ENCODE data around the gene MIP.
A peak's percentile ranks its signal among the peaks of the same experiment; 100 is the strongest.
"Not testable (repeated sequence)": the region's sequence is repeated elsewhere in the genome, so short reads cannot be mapped to it uniquely, and the experiment has no call there.

The MIP gene

DNA sequence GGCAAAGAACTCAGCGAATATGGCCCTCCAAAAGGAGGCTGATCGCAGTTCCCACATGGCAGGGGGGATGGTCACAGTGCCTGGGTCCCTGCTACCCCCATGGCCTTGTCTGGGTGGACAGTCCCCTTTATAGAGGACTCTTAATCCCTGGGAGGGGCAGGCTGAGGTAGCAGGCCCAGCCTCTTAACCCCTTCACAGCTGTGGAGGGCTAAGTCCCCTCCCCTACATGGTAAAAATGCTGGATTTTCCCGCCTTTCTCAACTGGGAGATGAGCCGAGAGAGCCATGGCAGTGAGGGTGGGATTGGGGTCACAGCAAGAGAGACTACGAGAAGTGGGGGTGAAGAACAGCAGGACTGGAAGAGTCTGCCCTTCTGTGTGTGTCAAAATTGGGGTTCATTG, at the start of gene MIP:
MIP (minus strand) TSS at position 101 of the 400 bp plus-strand sequence; CDS start at position 57, 44 bp downstream.
- no peak within 1 kb of the TSS for H3K4me3 ChIP-seq (ENCODE audit: insufficient read depth, low read length, poor library complexity, severe bottlenecking)
- no peak within 1 kb of the TSS for H2AFZ ChIP-seq (ENCODE audit: low read depth, low read length, severe bottlenecking)
- no peaks in the 10 kb centered on the region for H3K9me3 ChIP-seq (ENCODE audit: insufficient read depth, low read length)
- H4K20me1 ChIP-seq (ENCODE audit: low read depth, low read length) = no peaks in the 10 kb centered on the region
- peaks cover 7% of the 10 kb centered on the region for H3F3A ChIP-seq (ENCODE audit: insufficient read depth)
- TF ChIP-seq EZH2phosphoT487 (conservative IDR thresholded peaks at IDR 0.05; ENCODE audit: low read length) = no peak
- TF ChIP-seq, protein P1, sequence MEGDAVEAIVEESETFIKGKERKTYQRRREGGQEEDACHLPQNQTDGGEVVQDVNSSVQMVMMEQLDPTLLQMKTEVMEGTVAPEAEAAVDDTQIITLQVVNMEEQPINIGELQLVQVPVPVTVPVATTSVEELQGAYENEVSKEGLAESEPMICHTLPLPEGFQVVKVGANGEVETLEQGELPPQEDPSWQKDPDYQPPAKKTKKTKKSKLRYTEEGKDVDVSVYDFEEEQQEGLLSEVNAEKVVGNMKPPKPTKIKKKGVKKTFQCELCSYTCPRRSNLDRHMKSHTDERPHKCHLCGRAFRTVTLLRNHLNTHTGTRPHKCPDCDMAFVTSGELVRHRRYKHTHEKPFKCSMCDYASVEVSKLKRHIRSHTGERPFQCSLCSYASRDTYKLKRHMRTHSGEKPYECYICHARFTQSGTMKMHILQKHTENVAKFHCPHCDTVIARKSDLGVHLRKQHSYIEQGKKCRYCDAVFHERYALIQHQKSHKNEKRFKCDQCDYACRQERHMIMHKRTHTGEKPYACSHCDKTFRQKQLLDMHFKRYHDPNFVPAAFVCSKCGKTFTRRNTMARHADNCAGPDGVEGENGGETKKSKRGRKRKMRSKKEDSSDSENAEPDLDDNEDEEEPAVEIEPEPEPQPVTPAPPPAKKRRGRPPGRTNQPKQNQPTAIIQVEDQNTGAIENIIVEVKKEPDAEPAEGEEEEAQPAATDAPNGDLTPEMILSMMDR (IDR thresholded peaks at IDR 0.05; ENCODE audit: insufficient read depth, low read length, poor library complexity, severe bottlenecking) = no peak
- no peaks in the 10 kb centered on the region for H3K9me2 ChIP-seq (replicated peaks; ENCODE audit: insufficient read depth, low read length)
- no peak within 1 kb of the TSS for H3K9ac ChIP-seq (ENCODE audit: low read length)
- H3K79me2 ChIP-seq (ENCODE audit: insufficient read depth, low read length) = no peaks in the 10 kb centered on the region
- H3K36me3 ChIP-seq (ENCODE audit: low read length) = no peaks in the 10 kb centered on the region
- H3K27ac ChIP-seq (ENCODE audit: low read depth, low read length) = no peak within 1 kb of the TSS
- no peak within 1 kb of the TSS for H3K4me2 ChIP-seq (ENCODE audit: low read depth, low read length, poor library complexity, severe bottlenecking)
- no peaks in the 10 kb centered on the region for H3K27me3 ChIP-seq (ENCODE audit: low read length)

DNA sequence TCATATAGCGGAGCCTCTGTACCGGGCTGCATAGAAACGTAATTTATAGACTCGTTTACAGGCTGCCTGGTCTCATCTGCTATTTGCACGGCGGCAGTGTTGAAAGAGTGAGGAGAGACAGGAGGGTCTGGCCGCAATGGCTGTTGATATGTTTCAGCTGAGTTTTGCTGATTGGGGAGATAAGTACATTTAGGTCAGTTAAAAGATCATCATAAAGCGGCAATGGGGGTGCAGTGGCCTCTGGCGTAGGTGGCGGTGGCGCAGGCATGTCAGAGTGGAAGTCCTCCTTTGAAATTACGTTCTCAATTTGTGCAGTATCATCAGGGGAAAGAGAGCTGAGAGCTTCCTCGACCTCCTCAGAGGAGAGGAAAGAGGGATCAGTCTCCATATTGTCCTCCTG, 45.4 kb upstream of the MIP start:
- H3K9me2 ChIP-seq (replicated peaks; ENCODE audit: insufficient read depth, low read length); H3K4me2 ChIP-seq (ENCODE audit: low read depth, low read length, poor library complexity, severe bottlenecking); H3K79me2 ChIP-seq (ENCODE audit: insufficient read depth, low read length); H3K4me3 ChIP-seq (ENCODE audit: insufficient read depth, low read length, poor library complexity, severe bottlenecking); H2AFZ ChIP-seq (ENCODE audit: low read depth, low read length, severe bottlenecking); H3F3A ChIP-seq (ENCODE audit: insufficient read depth); H3K27ac ChIP-seq (ENCODE audit: low read depth, low read length); H3K9ac ChIP-seq (ENCODE audit: low read length); H3K27me3 ChIP-seq (ENCODE audit: low read length); H4K20me1 ChIP-seq (ENCODE audit: low read depth, low read length); H3K9me3 ChIP-seq (ENCODE audit: insufficient read depth, low read length); H3K36me3 ChIP-seq (ENCODE audit: low read length): not testable (repeated sequence)

DNA sequence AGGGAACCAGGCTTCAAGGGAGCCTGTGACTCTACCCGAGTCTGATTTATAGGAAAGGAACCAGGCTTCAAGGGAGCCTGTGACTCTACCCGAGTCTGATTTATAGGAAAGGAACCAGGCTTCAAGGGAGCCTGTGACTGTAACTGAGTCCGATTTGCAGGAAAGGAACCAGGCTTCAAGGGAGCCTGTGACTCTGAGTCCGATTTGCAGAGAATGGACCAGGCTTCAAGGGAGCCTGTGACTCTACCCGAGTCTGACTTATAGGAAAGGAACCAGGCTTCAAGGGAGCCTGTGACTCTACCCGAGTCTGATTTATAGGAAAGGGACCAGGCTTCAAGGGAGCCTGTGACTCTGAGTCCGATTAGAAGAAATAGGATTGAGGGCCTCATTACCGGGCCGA, 45.0 kb upstream of the MIP start:
- not testable (repeated sequence) for H3K4me2 ChIP-seq (ENCODE audit: low read depth, low read length, poor library complexity, severe bottlenecking); H3K36me3 ChIP-seq (ENCODE audit: low read length); H3K9ac ChIP-seq (ENCODE audit: low read length); H3K27ac ChIP-seq (ENCODE audit: low read depth, low read length); H4K20me1 ChIP-seq (ENCODE audit: low read depth, low read length); H3K27me3 ChIP-seq (ENCODE audit: low read length); H3K9me3 ChIP-seq (ENCODE audit: insufficient read depth, low read length); H3K9me2 ChIP-seq (replicated peaks; ENCODE audit: insufficient read depth, low read length); H3F3A ChIP-seq (ENCODE audit: insufficient read depth); H3K4me3 ChIP-seq (ENCODE audit: insufficient read depth, low read length, poor library complexity, severe bottlenecking); H2AFZ ChIP-seq (ENCODE audit: low read depth, low read length, severe bottlenecking); H3K79me2 ChIP-seq (ENCODE audit: insufficient read depth, low read length)

DNA sequence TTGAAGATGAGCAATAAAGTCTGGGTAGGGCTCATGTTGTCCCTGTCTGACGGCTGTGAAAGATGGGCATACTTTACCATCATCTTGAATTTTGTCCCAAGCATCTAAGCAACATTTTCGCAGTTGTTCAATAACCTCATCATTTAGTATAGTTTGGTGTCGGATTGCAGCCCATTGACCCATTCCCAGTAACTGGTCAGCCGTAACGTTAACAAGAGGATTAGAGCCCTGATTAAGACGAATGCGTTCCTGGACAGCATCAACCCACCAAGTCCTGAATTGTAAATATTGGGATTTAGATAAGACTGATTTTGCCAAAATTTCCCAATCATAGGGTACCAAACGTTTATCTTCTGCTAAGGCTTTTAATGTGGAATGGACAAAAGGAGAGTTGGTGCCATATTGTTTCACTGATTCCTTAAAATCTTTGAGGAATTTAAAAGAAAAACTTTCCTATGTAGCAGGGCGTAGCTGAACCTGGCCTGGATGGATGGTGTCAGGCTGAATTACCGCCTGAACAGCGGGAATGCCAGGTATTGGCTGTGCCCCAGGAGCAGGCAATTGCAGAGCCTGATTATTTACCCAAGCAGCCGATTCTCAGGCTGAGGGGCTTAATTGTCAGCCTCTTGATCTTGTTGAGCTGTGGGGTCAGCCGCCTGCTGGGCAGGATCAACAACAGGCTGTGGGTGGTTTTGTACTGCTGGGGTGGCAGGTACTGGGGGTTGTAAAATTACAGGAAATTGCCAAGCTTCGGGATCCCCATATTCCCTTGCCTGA, 43.9 kb upstream of the MIP start:
- H3K36me3 ChIP-seq (ENCODE audit: low read length); H4K20me1 ChIP-seq (ENCODE audit: low read depth, low read length); H3K9ac ChIP-seq (ENCODE audit: low read length); H3F3A ChIP-seq (ENCODE audit: insufficient read depth); H3K4me3 ChIP-seq (ENCODE audit: insufficient read depth, low read length, poor library complexity, severe bottlenecking); H3K4me2 ChIP-seq (ENCODE audit: low read depth, low read length, poor library complexity, severe bottlenecking); H3K27ac ChIP-seq (ENCODE audit: low read depth, low read length); H2AFZ ChIP-seq (ENCODE audit: low read depth, low read length, severe bottlenecking); H3K79me2 ChIP-seq (ENCODE audit: insufficient read depth, low read length); H3K9me2 ChIP-seq (replicated peaks; ENCODE audit: insufficient read depth, low read length); H3K9me3 ChIP-seq (ENCODE audit: insufficient read depth, low read length); H3K27me3 ChIP-seq (ENCODE audit: low read length): not testable (repeated sequence)

DNA sequence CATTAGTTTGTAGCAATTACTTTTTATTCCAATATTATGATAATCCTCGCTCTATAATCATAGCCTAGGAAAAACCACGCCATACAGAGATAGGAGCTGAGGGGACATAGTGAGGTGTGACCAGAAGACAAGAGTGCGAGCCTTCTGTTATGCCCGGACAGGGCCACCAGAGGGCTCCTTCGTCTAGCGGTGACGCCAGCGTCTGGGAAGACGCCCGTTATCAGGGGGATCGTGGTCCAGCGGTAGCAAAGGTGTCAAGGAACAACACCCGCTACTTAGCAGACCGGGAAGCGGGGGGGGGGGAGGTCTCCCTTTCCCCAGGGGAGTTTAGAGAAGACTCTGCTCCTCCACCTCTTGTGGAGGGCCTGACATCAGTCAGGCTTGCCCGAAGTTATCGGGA, 42.2 kb upstream of the MIP start:
- not testable (repeated sequence) for H3K4me2 ChIP-seq (ENCODE audit: low read depth, low read length, poor library complexity, severe bottlenecking); H3F3A ChIP-seq (ENCODE audit: insufficient read depth); H3K27me3 ChIP-seq (ENCODE audit: low read length); H3K36me3 ChIP-seq (ENCODE audit: low read length); H2AFZ ChIP-seq (ENCODE audit: low read depth, low read length, severe bottlenecking); H3K9me2 ChIP-seq (replicated peaks; ENCODE audit: insufficient read depth, low read length); H3K79me2 ChIP-seq (ENCODE audit: insufficient read depth, low read length); H3K4me3 ChIP-seq (ENCODE audit: insufficient read depth, low read length, poor library complexity, severe bottlenecking); H3K9me3 ChIP-seq (ENCODE audit: insufficient read depth, low read length); H3K27ac ChIP-seq (ENCODE audit: low read depth, low read length); H3K9ac ChIP-seq (ENCODE audit: low read length); H4K20me1 ChIP-seq (ENCODE audit: low read depth, low read length)
- TF ChIP-seq, protein P1 (IDR thresholded peaks at IDR 0.05; ENCODE audit: insufficient read depth, low read length, poor library complexity, severe bottlenecking) = peak; percentile 17

DNA sequence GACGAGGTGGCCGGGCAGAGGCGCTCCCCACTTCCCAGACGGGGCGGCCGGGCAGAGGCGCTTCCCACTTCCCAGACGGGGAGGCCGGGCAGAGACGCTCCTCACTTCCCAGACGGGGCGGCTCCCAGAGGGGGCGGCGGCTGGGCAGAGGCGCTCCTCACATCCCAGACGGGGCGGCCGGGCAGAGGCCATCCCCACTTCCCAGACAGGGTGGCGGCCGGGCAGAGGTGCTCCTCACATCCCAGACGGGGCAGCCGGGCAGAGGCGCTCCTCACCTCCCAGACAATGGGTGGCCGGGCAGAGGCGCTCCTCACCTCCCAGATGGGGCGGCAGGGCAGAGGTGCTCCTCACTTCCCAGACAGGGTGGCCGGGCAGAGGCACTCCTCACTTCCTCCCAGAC, 40.0 kb upstream of the MIP start:
- H4K20me1 ChIP-seq (ENCODE audit: low read depth, low read length); H3K9ac ChIP-seq (ENCODE audit: low read length); H3K4me2 ChIP-seq (ENCODE audit: low read depth, low read length, poor library complexity, severe bottlenecking); H2AFZ ChIP-seq (ENCODE audit: low read depth, low read length, severe bottlenecking); H3K27ac ChIP-seq (ENCODE audit: low read depth, low read length); H3K4me3 ChIP-seq (ENCODE audit: insufficient read depth, low read length, poor library complexity, severe bottlenecking); H3K9me2 ChIP-seq (replicated peaks; ENCODE audit: insufficient read depth, low read length); H3K9me3 ChIP-seq (ENCODE audit: insufficient read depth, low read length); H3K79me2 ChIP-seq (ENCODE audit: insufficient read depth, low read length); H3K36me3 ChIP-seq (ENCODE audit: low read length); H3F3A ChIP-seq (ENCODE audit: insufficient read depth); H3K27me3 ChIP-seq (ENCODE audit: low read length): not testable (repeated sequence)

DNA sequence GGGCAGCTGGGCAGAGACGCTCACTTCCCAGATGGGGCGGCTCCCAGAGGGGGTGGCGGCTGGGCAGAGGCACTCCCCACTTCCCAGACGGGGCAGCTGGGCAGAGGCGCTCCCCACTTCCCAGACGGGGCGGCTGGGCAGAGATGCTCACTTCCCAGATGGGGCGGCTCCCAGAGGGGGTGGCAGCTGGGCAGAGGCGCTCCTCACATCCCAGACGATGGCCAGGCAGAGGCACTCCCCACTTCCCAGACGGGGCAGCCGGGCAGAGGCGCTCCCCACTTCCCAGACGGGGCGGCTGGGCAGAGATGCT, 39.6 kb upstream of the MIP start:
- H3K9me2 ChIP-seq (replicated peaks; ENCODE audit: insufficient read depth, low read length); H3K4me3 ChIP-seq (ENCODE audit: insufficient read depth, low read length, poor library complexity, severe bottlenecking): not testable (repeated sequence)

More for the DNA sequence above, 39.6 kb upstream of the MIP start:
- H4K20me1 ChIP-seq (ENCODE audit: low read depth, low read length); H3F3A ChIP-seq (ENCODE audit: insufficient read depth); H3K4me2 ChIP-seq (ENCODE audit: low read depth, low read length, poor library complexity, severe bottlenecking); H3K9me3 ChIP-seq (ENCODE audit: insufficient read depth, low read length); H3K36me3 ChIP-seq (ENCODE audit: low read length); H3K9ac ChIP-seq (ENCODE audit: low read length); H2AFZ ChIP-seq (ENCODE audit: low read depth, low read length, severe bottlenecking); H3K27ac ChIP-seq (ENCODE audit: low read depth, low read length); H3K79me2 ChIP-seq (ENCODE audit: insufficient read depth, low read length); H3K27me3 ChIP-seq (ENCODE audit: low read length): not testable (repeated sequence)

Data from SU-DHL-6 (cell line).